ENCODE measurements around the gene YWHAB.
"Not testable (repeated sequence)": the region's sequence is repeated elsewhere in the genome, so short reads cannot be mapped to it uniquely, and the experiment has no call there.

Gene YWHAB

DNA sequence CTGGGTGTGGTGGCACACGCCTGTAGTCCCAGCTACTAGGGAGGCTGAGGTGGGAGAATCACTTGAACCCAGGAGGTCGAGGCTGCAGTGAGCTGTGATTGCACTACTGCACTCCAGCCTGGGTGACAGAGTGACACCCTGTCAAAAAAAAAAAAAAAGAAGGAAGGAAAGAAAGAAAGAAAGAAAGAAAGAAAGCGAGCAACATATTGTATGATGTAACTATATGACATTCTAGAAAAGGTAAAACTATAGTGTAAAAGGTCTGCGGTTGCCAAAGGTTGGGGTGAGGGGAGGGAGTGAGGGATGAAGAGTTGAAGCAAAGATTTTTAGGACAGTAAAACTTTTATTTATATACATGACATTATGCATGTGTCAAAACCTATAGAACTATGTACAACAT is 3.1 kb upstream of the YWHAB start:
- not testable (repeated sequence) for DNase-seq

DNA sequence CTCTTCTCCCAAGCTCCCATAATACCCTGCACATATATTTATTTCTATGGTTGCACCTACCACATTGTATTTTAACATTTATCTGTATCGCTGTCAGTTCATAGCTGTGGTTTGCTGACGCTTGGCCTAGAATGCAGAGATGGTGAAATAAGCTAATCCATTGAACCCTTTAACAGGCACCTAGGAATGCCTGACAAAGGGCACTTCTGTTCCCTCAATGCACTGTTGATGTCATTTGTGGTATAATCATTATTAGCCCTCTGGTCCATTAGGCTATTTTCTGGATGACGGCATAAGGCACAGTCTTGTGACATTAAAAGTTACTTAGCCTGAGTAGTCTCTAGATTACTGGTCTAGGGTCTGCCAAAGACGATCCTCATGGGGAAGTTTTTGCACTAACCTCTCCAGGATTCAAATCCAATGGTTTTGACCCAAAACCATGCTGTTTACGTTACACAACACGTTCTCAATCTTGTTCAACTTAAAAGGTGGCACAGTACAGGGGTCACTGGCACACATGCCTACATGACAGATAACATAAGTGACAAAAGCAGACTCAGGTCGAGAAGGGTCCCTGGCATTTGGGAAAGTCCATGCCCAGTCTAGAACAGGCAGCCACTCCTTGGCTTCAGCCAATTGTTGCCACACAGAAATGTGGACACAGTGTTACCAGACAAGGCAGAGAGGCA is 2.1 kb upstream of the YWHAB start:
- DNase-seq, result no peak

DNA sequence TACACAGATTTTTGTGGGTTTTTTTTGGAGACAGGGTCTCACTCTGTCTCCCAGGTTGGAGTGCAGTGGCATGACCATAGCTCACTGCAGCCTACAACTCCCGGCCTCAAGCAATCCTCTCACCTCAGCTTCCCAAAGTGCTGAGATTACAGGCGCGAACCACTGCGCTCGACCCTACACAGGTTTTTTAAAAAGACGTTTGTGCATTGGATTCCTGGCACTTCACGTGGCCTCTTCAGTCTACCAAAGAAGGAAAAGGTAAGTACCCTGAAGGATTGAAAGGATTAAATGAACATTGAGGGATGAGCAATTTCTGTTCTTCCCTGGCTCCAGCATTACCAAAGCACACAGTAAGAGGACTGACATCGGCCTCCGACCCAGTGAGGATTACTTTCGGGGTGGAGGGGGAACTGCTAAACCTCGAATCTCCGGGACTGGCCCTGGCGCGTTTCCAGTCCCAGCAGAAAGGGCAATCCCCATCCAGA is 556 bp upstream of the YWHAB start:
- DNase-seq, result no peak

DNA sequence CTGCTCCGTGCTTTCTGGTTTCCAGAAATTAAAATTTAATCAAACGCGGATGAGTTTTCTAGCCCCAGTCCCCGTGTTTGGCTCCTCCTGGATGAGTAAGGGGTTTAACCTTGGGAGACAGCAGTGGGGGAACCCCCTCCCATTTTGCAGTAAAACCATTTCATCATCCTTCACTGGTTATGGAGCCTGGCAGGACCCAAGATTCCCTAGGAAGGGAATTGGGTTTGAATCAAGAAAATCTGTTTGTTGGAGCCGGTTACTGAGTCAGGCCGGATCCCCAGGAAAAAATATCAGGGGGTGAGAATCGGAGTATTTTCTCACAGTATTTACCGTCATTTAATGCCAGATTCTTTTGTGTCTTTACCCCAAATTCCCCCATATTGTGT is 754 bp downstream of the YWHAB start:
- DNase-seq, result no peak

DNA sequence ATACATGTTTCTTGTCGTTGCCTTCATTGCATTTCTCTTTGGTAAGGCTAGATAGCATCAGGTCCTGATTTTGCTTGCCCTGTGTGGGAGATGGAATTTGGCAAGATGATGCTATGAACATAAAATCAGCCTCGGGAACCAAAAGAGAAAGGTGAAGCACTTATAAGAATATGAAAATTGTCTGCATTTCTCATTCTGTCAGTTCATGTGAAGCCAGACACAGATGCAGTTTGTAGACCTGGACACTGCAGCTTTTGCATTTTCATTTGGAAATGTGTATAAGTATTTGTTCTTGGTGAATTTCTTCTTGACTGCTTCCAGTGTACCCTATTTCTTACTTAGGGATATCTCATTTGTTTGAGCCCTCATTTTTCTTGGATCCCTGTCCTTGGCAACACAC is 1.3 kb downstream of the YWHAB start:
- no peak for DNase-seq

DNA sequence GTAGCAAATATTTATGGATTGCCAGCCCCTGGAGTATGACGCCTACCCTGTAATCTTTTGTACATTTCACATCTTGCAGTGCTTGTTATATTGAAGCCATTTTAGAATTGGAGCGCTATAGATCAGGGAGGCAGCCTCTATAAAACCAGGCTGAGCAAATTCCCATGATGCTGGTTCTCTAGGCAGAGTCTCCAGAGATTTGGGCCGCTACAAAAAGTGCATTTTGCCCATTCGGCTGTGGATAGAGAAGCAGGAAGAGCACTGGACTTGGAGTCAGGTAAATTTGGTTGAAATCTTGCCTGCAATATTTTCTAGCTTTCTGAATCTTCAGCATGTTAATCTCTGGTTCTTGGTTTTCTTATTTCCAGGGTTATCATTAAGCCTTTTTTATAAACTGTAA is 2.0 kb downstream of the YWHAB start:
- no peak for DNase-seq

DNA sequence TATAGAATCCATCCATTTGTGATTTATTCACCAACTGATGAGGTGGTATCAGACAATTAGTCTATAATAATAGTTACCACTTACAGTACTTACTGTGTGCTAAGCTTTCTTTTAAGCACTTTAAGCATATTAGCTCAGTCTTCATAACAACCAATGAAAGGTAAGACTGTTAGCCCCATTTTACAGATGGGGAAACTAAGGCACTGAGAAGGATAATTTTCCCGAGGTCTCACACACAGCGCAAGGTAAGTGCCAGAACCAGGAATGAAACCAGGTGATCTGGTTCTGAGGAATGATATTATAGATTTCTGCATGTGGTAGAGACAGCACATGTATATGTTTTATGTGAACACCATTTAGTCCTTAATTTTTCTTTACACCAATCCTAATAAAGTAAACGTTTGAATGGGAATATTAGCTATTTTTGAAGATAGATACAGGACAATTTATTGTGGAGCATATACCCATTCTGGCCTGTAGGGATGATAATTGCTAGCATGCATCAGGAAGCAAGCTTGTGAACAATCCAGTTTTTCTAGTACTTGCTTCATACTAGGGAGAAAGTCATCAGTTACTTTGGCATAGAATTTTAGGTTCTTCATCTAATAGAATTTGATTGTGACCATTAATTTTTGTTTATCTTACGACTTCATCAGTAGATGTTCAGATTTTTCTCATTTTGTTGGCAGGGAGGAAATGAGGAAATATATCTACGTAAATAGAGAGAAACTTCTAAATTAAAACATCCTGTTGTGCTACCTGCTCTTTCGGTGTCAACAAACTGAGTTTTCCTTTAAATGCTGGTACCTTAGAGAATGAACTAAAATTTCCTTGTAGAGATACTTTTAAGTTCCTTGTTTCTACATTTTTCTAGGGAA is 3.0 kb downstream of the YWHAB start:
- no peak for DNase-seq

DNA sequence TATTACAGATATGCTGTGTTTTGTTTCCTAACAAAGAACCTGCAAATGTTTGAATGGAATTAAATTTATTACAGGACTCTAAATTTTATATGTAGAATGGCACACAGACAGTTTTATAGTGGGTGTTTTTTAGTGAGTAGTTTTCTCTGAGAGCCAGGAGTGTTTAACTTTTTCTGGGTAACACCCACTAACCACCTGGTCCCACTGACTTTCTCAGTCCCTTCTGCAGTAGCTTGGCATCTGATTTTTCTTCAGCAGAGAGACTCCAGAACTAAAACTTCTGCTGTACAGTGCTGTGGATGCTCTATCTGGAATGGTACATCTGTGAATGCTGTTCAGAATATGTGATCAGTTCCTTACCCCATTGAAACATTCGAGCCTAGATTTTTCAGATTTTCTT is 6.3 kb downstream of the YWHAB start:
- DNase-seq, result no peak

DNA sequence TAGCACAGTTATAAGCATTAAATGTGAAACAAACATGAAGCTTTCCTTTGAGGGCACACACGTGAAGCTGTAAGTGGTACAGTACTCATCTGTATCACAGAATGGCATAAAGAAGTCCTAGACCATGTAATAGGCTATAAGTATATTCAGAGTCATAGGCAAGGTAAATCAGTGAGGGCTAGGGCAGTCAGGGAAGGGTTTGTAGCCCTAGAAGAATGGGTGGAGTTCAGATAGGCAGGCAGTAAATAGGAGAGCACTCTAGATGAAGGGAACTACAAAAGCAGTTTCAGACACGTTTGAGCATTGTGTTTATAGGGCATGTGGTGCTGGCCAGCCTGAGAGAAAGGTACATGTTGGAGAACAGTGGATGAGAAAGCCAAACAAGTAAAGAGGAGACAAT is 9.5 kb downstream of the YWHAB start:
- DNase-seq, result no peak

DNA sequence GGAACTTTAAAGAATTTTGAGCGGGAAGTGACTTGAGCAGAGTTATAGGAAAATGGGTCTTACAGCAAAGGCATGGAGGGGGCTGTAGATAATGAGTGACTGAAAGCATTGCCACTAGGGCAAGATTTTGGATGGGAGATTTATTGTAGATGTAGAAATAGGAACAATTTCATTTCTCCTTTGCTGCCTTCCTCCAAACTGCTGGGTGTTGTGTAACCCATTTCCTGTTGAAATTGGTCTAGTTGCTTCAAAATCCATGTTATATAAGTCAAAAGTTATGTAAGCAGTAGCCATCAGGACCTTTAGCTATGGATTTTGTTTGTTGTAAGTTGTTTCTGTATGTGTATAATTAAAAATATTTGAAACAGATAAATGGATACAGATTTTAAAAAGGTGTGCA is 11.1 kb downstream of the YWHAB start:
- no peak for DNase-seq

DNA sequence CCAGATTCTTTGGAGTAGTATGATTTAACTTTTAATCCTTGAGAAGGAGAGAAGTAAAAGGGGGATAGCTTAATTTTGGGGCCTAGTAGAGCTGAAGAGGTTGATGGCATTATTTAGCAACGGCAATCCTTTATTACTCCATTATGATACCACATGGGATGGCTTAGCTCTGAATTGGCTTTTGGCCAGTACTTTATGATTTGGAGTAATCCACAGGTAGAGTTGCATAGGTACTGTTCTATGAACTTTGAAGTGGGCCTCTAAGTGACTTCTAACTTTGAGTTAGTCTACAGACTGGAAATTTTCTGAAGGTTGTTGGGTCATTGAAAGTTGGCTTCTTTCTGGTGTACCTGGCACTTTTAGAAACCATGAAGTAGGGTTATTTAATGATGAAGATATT is 11.6 kb downstream of the YWHAB start:
- no peak for DNase-seq

DNA sequence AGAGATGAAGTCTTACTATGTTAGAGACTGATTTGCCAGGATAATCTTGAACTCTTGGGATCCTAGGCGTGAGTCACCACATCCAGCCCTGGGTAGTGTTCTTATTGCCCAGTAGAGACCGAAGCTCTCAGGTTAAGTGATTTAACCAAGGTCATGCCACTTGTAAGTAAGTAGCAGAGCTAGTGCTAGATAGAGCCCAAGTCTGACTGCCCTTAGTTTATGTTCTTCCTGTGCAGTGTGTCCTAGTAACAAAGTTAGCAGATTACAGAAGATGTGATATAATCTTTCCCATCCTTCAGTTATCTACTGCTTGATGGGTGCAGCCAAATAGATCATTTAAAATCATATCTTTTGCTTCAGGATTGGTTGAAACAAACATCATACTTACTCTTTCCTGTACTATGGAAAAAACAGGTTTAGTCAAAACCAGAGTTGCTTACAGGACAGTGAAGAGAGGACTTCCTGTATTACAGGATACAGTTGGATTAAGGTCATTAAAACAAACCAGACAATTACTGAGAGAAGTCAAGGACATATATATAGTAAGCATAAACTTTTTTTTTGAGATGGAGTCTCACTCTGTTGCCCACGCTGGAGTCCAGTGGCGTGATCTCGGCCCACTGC is 14.8 kb downstream of the YWHAB start:
- no peak for DNase-seq

DNA sequence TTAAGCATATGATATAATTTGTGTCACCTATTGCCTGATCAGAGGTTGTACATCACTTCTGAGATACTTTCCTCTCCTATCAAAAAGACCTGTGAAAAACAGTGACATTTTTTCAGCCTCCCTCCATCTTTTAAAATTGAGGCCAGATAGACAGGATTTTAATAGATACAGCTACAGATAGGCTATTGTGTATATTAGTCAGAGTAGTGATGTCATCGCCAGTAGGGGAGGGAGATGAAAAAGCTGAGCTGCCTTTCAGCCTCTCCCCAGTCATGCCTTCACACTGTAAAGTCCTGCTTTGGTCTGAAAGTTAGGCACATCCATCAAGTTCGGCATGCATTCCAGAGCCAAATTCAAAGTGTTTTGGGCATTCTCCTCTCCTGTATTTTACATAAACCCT is 16.5 kb downstream of the YWHAB start:
- DNase-seq, result no peak

DNA sequence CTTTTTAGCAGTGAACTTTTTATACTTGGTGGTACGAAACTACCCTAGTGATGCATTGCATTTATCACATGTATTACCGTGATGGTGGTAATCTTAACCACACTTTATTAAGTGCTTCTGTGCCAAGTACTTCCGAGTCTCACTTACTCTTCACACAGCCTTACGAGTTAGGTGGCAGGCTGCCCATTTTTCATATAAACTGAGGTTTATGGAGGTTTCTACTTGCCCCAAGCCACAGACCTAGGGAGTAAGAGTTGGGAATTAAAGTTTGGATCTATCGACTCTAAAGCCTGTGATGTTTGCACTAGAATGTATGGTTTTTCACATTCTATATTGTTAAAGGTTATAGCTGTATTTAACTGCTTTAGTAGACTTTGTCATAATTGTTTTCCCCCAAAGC is 18.9 kb downstream of the YWHAB start:
- no peak for DNase-seq

DNA sequence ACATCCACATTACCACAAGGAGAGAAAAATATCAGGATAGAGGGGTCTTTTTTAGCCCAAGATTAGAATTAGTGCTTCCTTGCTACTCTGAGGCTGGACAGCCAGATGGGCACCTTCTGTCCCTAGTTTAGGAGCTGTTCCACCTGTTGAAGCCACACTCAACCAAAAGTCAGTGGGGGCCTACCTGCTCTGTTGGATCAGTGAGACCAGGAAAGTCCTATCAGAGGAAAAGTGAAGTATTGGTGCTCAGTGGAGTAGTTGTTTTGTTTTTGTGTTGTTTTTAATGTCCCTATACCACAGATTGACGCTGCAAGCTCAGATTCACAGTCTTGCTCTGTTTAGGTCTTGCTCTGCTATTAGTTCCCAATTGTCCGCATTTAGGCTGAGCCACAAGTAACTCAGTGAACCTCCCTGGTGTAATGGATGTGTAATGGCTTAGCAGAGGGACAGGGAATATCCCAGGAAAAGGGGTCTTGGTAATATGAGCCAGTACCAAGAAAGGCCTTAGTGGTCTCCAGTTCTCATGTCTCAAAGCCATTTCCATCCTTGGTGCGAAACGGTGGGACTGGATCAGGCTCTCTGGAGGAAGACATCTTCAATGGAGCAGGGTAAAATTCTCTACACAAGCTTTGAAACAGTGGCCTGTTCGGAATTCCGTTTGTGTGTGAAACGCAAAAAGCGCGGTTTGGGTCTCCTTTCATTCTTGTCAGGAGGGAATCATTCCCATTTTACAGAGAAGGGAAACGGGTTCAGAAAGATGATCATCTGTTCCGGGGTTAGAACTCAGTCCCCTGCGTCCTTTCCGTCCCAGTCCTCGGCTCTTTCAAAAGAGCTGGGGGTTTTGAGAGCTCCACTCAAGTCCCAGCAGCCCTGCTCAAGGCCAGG is 23.7 kb downstream of the YWHAB start:
- no peak for DNase-seq

DNA sequence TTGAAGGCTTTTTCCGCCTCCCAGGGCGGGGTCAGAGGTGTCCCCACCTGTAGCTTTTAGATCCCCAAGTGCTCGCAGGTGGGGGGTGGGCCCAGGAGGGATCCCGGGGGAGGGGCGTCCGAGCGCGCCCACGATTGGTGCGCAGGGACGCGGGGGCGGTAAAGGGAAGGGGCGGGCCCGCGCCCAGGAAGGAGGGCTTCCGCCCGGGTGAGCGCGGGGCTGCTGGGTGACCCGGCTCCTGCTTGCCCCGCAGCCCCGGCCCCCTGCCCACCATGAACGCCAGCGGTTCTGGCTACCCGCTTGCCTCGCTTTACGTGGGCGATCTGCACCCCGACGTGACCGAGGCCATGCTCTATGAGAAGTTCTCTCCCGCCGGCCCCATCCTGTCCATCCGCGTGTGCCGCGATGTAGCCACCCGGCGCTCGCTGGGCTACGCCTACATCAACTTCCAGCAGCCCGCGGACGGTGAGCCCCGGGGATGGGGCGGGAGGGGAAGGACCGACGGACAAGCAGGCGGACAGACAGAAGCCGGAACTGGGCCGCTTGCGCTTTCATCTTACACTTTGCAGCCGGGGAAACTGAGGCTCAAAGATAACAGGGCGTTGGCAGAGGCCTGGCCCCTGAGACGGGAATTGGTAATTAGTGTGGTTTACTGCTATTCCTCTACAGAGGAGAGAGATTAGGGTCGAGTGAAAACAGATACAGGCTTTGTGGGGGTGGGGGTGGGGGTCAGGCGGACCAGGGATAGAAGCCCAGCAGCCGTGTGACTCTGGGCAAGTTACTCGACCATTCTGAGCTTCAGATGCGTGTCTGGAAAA is 24.6 kb downstream of the YWHAB start, which contains the start of gene PABPC1L:
Gene PABPC1L, plus strand, starts transcription at position 189 of the 818 bp plus-strand sequence. Its CDS starts 84 bp downstream, at position 273.
- DNase-seq, result peak; percentile 76

DNA sequence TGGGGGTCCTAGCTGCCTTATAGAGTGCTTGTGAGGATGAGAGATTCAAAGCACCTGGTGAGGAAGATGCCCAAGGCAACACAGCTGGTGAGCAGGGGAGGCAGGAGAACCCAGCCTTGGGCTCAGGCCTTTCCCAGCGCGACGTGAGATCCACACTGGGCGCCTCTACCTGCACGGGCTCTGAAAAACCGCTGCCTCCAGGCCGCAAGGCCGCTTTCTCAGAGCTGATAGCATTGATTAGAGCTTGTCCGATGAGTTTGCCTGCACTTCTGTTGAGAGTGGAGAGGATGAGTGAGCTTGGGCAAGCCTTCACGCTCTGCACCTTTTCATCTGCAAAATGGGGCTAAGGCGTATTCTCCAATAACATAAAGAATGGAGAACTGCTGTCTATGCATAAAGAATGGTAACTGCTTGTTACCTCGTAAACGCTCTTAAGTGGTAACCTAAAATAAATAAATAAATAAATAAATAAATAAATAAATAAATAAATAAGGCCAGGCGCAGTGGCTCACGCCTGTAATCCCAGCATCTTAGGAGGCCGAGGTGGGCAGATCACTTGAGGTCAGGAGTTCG is 25.3 kb downstream of the YWHAB start:
- DNase-seq, result no peak

DNA sequence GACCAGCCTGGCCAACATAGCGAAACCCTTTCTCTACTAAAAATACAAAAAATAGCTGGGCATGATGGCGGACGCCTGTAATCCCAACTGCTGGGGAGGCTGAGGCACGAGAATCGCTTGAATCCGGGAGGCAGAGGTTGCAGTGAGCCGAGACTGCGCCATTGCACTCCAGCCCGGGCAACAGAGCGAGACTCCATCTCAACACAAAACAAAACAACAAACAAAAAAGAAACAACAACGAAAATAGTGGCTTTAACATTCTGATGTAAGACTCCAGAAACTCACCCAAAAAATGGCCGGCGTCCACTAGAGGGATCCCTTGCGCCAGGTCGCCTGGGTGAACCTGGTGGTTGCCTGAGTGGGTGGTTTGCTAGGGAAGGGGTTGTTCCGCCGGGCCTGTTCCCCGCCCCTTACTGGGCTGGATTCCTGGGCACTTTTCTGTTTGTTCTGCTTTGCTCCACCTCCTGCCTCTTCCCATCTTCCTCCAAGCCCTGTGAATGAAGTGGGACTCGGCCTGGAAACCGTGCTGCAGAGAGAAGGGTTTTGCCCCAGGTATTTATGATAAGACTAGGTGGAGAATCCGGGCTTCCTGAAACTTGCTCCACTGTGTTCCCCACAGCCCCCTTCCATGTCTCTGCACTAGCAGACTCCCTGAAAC is 25.9 kb downstream of the YWHAB start:
- peak; percentile 11 for DNase-seq

DNA sequence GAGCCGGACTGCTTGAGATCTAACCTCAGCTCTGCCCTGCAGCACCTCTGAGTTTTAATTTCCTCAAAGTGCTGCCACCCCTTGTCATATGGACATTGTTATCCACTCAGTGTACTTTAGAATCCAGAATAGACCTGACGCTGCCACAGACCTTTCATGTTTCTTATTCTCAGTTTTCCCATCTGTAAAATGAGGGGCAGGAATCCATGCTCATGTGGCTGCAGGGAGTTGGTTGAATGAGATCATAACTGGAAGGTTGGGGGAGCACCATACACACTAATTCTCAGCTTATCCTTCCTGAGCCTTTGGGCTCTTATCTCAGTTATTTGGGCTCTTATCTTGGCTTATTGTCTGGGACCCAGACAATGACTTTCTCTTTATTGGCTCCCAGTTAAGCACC is 26.7 kb downstream of the YWHAB start:
- no peak for DNase-seq

DNA sequence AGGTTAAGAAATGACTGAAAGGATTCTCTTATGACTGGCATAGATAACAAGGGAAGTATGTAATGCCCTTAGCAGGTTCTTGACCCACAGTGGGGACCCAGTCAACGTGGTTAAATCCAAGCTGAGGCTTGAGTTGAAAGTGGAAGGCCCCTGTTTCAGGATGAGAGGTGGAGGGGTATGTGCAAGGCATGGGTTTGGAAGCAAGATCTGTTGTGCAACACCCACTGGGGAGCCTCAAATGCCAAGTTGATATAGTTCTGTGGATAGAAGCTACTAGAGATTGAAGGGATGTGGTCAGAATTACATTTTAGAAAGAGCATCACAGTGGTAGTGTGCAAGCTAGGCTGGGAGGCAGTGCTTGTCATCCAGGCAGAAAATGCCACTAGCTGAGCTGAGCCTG is 29.4 kb downstream of the YWHAB start:
- no peak for DNase-seq

DNA sequence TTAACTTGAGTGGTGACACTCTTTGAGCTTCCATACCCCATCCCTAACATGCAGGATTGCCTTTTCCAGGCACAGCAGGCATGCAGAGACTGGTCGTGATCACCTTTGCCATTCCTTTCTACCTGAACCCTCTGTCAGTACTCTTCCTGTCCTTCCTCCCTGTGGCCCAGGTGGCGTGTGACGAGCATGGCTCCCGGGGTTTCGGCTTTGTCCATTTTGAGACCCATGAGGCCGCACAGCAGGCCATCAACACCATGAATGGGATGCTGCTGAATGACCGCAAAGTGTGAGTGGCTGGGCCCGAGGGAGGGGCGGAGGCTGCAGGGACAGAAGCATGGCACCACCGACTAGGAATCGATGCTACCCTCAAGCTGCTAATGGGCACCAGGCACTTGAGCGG is 31.1 kb downstream of the YWHAB start:
- DNase-seq, result no peak

All from NCI-H2227 treated with DMSO at 0.1 percent for 48 hours (cell line).